HG03558 (cell line): Measurements from ENCODE around the gene NIT2.
"Not testable (repeated sequence)": the region's sequence is repeated elsewhere in the genome, so short reads cannot be mapped to it uniquely, and the experiment has no call there.

Experiments
- ATAC-seq: cut with Tn5 transposase; IDR thresholded peaks from one replicate; pipeline ENCODE4 v1.9.1; 2021; ENCODE audit warnings: moderate number of reproducible peaks; ENCODE audit not compliant: unreplicated experiment; ENCODE audit errors: extremely low read depth

Gene NIT2

DNA sequence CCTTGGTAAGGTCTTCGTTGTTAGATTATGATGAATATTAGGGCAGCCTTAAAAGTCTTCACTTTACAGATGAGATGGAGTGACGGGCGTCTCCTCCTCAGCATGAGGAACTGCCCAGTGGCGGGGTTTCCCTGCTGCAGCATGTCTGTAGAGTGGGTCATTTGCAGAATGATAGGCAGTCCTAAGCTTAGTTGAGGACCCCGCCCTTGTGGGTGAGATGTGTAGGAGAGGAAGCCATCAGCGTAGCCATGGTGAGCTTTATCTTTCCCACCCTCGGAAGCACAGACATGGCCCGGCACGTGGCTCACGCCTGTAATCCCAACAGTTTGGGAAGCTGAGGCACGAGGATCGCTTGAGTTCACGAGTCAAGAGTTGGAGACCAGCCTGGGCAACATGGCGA lies 877 bp downstream of the NIT2 start:
- ATAC-seq = no peak

DNA sequence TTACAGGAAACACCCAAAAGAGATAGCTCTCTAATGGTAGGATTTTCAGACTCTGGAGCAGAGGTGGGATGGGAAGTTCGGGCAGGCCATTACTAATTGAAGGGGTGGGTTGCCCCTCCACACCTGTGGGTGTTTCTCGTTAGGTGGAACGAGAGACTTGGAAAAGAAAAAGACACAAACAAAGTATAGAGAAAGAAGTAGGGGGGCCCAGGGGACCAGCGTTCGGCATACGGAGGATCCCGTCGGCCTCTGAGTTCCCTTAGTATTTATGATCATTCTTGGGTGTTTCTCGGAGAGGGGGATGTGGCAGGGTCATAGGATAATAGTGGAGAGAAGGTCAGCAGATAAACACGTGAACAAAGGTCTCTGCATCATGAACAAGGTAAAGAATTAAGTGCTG lies 1.7 kb downstream of the NIT2 start:
- ATAC-seq = not testable (repeated sequence)

DNA sequence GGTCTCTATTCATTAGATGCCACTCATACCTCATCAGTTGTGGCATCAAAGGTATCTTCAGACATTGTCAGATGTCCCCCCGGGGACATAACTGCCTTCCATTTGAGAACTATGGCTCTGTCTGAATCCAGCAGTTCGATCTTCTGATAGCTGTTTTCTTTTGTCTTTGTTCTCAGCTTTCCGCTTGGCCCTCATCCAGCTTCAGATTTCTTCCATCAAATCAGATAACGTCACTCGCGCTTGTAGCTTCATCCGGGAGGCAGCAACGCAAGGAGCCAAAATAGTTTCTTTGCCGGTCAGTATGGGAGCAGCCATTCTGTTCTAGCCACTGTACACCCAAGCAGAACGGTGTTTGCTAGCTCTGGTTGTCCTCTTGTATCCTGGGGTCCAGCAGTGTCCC lies 4.4 kb downstream of the NIT2 start:
- no peak for ATAC-seq

DNA sequence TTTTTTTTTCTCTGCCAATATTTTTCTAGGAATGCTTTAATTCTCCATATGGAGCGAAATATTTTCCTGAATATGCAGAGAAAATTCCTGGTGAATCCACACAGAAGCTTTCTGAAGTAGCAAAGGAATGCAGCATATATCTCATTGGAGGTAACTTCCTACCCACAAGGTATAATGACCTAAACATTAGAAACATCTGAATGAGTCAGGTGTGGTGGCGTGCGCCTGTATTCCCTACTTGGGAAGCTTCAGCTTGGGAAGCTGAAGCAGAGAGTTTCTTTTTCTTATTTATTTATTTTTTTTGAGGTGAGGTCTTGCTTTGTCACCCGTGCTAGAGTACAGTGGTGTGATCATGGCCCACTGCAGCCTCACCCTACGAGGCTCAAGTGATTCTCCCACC lies 5.2 kb downstream of the NIT2 start:
- no peak for ATAC-seq

DNA sequence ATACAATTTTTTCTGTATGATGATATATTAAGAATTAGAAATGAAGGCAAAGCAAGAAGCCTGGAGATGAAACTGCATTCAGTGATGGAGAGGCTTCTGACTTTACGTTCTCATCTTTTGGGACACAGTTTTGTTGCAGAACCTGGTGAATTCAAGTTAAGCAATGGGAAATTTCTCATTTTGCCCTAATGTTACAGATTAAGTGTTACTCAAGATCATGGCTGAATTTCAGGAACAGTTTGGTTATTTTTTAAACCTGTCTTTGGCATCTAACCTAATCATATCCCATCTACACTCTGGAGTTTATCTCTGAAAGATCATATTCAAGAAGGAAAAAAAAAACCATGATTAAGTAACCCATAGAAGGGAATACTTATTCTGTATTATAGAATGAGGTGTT lies 6.0 kb downstream of the NIT2 start:
- ATAC-seq = no peak

DNA sequence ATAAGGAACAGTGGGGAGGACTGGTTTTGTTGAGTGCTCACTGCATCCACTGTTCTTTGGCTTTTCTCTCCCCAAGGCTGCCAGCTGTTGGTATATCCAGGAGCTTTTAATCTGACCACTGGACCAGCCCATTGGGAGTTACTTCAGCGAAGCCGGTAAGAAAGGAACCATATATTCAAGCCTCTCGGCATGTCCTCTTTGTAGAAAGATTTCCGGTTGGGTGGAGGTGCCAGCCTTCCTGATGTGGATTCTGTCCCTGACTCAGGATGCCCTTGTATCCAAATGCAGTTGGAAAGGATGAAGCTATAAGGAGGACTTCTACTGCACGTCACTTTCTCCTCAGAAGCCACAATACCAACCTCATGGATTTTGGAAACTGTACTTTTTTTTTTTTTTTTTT lies 14.2 kb downstream of the NIT2 start:
- no peak for ATAC-seq

DNA sequence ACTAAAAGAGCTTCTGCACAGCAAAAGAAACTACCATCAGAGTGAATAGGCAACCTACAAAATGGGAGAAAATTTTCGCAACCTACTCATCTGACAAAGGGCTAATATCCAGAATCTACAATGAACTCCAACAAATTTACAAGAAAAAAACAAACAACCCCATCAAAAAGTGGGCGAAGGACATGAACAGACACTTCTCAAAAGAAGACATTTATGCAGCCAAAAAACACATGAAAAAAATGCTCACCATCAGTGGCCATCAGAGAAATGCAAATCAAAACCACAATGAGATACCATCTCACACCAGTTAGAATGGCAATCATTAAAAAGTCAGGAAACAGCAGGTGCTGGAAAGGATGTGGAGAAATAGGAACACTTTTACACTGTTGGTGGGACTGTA lies 17.2 kb downstream of the NIT2 start:
- ATAC-seq = not testable (repeated sequence)

DNA sequence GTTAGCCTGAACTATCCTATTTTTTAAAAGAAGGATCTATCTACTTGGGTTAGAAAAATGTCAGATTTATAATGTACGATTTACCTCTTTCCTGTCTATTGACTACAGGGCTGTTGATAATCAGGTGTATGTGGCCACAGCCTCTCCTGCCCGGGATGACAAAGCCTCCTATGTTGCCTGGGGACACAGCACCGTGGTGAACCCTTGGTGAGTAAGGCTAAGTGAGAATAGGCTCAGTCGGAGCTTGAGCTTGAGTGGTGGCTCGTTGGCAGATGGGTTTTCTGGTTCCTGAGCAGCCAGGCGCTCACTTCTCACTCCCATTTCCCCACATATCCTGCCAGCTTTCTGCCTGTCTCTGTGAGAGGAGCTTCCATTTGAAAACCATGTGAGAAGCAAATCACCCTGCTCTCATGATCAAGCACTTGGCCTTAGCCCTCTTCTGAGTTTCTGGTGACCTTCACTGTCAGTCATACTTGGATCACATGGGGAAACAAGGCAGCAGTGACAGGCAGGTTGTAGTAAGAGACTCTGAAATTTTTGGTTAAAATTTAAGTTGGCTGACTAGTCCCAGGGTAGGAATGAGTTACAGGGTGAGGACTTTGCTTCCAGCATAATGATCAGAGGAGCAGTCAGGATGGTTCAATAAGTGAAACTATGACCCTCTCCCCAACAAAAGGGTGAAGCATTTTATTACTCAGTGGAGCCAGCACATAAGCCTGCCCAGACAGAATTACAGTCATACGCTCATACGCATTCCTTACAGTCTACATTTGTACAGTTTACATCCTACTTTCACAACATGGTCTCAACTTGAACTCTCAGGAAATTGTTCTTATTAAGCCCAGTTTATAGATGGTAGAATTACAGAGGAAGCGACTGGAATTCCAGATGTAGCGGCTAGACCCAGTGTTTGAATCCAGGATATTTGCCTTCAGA lies 18.0 kb downstream of the NIT2 start:
- no peak for ATAC-seq

DNA sequence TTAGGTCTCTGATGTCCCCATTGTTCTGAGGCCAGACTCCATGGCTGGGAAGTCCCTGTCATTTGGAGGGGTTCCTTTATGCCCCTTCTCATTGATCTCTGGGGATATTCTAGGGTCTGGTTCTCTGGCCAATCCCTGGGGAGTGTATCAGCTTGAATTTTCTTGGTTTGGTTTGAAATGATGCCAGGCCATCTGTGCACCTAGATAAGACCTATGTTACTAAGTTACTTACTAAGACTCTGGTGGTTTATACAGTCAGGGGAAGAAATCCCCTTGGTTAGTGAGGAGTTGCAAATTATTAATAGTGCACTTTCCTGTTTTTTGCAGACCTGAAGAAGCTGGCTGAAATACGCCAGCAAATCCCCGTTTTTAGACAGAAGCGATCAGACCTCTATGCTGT lies 20.3 kb downstream of the NIT2 start:
- peak; percentile 42 for ATAC-seq

DNA sequence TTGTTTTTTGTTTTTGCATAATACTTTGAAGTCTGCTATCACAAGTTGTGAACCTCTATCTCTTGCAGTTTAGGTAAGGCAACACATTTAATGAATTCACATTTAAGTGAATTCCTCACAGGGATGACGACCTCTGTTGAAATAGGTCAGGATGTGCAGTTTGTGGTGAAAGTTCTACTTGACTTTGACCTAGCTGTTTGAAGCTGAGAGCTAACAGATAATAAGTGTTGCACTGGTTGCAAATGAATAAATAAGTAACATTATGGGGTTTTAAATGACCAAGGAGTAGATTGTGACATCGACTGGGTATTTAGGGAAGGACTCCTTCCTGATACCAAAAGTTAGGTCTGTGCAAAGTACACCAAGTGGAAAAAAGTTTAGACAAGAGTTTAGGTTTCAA lies 23.9 kb downstream of the NIT2 start:
- no peak for ATAC-seq

DNA sequence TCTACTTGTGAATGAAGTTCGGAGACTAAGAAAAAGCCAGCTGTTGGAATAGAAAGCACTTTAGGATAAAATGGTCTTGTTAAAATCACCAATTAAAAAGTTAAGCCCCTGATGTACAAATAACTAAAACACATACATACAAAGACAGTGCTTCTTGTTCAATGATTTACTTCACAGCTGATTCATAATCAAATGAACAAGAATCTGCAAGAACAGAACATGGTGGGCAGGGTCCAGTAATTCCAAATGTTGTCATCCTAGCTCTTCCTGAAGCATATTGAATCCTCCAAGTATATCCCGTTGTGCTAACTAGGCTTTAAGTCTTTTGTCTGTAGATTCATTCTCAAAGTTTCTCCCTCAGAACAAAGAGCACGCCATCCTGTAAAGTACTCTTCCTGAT lies 24.5 kb downstream of the NIT2 start:
- no peak for ATAC-seq

DNA sequence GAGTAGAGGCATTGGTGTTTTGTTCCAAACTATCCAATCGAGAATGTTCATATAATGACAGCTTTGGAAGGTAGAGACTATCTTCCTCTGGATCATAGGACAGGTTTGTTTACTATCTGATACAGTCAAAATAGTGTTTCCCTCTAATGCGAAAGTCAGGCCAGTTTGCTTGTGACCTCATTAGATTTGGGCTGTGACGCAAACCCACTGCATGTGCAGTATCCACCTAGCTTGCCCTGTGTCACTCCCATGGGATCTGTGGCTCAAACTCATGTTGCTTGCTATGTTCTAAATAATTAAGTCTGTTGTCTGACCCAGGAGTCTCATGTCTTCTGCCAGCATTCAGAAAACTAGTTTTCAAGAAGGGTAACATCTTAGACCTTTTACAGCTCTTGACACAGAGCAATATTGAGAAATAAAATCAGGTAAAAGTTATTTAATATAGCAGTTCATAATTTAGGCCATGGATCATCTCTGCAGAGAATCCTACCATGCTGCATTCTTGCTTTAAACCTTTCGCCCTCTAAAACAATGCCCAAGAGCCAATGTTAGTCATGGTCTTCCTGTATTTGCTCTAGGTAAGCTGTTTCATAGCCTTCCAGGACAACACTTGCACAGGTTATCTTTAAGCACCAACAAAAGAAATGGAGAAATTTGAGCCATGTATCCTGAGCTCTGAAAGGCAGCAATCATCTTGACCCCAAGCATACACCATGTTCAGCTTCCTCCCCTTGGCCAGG lies 26.4 kb downstream of the NIT2 start:
- ATAC-seq = no peak

DNA sequence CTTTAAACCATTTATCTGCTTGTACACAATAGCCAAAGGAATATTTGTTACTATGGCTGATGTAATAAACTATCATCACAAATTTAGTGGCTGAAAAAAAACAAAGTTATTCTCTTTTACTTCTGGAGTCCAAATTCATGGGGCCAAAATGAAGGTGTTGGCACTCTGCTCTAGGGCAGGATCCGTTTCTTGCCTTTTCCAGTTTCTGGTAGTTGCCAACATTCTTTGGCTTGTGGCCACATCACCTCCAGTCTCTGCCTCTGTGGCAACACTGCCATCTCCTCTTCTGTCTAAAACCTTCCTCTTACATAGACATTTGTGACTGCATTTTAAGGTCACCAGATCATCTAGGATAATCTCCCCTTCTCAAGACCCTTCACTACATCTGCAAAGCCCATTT lies 27.3 kb downstream of the NIT2 start:
- no peak for ATAC-seq

DNA sequence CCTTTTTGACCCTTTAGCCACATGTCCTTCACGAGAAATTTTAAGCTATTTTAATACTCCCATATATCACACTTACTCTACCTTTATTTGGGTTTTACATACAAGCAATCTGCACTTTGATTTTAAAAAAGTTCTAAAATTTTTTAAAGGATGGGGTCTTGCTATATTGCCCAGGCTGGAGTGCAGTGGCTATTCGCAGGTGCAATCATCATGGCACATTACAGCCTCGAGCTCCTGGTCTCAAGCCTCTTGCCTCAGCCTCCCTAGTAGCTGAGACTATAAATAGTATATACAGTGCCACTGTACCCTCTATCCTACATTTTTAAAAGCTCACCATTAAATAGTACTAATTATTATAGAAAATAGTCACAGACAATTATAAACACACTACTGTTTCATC lies 29.9 kb downstream of the NIT2 start:
- no peak for ATAC-seq

DNA sequence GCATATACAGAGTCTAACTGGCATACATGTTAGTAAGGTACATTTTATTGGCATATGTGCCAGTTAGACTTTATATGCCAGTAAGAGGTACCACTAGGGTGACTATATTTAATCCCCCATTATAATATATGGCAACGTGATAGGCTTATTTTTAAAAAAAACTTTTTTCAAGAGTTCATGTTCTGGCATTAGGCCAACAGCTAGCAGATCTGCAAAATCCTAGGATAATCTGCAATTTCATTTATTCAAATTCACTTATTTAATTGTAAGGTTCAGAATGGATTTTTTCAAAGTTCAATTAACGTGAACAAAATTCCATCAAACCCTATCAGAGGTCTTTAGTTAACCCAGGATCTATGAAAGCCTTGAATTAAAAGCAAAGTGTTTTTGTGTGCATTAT lies 31.9 kb downstream of the NIT2 start:
- no peak for ATAC-seq

DNA sequence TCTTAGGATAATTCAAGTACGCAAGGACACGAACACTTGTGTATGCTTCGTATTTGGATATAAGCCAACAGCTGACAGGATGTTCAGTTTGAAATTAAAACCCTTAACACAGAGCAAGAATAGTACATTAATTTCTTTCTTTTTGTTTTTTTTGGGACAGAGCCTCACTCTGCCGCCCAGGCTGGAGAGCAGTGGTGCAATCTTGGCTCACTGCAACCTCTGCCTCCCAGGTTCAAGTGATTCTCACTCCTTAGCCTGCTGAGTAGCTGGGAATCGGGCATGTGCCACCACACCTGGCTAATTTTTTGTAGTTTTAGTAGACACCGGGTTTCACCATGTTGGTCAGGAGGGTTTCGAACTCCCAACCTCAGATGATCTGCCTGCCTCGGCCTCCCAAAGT lies 33.9 kb downstream of the NIT2 start:
- no peak for ATAC-seq

DNA sequence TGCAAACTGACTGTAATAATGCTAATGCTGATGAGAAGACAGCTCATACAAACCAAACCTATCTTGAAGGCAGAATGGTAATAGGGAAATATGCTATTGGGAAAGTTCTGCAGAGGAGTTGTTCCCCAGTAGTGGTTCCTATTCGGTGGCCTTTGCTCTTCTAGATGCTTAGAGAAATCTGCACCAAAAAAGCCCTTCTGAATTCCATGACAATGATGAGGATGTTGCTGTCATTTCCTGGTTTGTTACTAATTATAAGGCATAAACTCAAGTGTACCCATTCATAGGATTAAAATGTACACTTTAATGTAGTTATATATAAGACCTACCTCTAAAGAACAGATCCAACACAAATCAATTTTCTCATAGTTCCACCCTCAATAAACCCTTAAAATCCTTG lies 36.2 kb downstream of the NIT2 start:
- ATAC-seq = no peak

DNA sequence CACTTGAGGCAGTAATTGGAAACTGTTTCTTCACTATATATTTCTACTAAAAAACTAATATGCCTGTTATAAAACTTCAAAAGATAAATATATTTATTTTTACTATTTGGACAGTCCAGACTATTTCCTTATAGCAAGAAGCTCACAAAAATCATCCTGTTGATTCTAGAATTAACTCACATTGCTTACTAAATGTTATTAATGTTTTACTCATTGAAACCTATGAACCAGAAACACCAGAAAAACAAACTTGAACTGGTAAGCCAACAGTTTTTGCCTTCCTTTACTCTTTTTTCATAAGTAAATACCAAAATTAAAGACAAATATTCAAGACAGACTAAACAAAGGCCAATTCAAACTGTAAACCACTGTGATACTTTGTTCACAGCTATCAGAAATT lies 40.0 kb downstream of the NIT2 start:
- ATAC-seq = no peak

DNA sequence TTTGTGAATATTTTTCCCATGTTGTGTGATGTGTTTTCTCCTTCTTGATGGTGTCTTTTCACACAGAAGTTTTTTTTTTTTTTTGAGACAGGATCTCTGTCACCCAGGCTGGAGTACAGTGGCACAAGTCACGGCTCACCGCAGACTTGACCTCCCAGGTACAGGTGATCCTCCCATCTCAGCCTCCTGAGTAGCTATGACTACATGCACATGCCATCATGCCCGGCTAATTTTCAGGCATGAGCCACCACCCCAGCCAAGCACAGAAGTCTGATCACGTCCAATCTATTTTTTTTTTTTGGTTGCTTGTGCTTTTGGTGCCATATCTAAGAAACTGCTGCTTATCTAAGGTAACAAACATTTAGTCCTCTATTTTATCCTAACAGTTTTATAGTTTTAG lies 41.7 kb downstream of the NIT2 start:
- no peak for ATAC-seq

DNA sequence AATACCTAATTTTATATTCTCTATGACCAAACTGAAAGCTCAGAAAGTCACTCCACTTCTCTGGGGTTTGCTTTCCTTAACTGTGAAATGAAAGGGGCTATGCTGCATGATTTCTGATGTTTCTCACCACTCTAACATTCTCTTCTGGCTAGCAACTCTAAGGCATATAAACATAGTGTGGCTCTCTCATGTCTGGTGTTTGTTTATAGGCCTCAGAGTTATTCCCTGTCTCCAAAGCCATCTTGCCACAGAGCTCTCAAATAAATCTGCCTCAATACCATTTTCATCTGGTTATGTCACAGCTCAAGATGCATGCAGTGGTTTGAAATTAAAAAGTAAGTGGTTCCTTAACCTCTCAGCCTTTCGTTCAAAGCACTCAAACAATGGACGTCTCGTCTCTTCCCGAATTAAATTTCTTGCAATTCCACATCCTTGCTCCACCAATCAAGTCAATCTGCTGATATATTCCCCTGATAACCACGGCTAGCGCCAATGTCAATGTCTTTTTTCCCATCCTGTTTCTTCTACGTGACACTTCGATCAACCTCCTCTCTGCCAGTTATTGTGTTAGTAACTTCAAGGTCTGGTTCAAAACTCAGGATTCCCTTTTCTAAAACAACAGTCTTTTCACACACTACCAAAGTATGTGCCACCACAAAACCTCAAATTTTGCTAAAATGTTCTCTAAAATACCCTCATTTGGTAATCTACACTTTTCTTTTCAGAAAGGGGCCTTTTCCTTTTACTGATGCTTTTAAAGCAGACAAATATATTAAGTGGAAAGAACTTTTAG lies 50.4 kb downstream of the NIT2 start:
- ATAC-seq = no peak
